GM12865 (cell line): ENCODE measurements around the gene CEBPB.
"Not testable (repeated sequence)": the region's sequence is repeated elsewhere in the genome, so short reads cannot be mapped to it uniquely, and the experiment has no call there.

Source experiments
- DNase-seq: peaks from one replicate; pipeline ENCODE4 v3.0.0; 2010; ENCODE audit warnings: low read depth
- H3K4me3 ChIP-seq: 2 replicates; pipeline ENCODE4 v1.5.1; 2011; ENCODE audit warnings: mild to moderate bottlenecking, low read depth, low read length, control low read depth
- TF ChIP-seq, protein P1 (sequence below): IDR thresholded peaks from 2 replicates; pipeline ENCODE4 v1.5.1; 2011; ENCODE audit warnings: low read length, control low read depth, low read depth, inconsistent platforms; ENCODE audit not compliant: insufficient read depth; ENCODE audit errors: missing control alignments

Gene CEBPB

DNA sequence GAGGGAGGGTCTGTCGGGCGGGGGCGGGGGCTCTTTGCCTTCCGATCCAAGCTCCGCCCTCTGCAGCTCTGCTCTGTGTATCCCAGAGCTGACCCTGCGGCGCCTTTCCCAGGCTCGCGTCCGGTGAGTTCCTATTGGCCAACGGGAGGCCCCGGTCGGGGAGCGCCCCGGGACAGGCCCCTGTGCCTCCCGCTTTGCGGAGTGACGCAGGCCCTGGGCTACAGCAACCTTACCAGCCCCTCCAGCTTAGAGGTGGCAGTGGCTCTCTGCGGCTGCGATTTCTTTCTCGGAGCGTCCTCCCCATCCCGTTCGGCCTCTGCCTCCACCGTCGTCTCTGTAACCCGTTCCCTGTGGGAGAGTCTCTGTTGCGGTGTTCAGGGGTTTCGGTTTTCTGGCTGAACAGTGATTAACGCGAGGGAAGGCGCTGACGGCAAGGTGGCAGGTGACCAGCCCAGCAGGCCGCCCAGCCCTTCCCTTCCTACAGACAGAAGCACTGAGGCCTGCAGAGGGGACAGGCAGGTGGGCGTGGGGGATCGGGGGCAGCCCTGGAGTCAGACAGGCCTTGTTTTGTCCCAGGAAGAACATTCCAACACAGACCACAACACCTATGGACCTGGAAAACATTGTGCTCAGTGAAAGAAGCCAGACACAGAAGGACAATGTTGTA lies 18.1 kb upstream of the CEBPB start:
- no peak for DNase-seq
- TF ChIP-seq, protein P1, sequence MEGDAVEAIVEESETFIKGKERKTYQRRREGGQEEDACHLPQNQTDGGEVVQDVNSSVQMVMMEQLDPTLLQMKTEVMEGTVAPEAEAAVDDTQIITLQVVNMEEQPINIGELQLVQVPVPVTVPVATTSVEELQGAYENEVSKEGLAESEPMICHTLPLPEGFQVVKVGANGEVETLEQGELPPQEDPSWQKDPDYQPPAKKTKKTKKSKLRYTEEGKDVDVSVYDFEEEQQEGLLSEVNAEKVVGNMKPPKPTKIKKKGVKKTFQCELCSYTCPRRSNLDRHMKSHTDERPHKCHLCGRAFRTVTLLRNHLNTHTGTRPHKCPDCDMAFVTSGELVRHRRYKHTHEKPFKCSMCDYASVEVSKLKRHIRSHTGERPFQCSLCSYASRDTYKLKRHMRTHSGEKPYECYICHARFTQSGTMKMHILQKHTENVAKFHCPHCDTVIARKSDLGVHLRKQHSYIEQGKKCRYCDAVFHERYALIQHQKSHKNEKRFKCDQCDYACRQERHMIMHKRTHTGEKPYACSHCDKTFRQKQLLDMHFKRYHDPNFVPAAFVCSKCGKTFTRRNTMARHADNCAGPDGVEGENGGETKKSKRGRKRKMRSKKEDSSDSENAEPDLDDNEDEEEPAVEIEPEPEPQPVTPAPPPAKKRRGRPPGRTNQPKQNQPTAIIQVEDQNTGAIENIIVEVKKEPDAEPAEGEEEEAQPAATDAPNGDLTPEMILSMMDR: no peak
- H3K4me3 ChIP-seq: peak overlapping the region; percentile 24

DNA sequence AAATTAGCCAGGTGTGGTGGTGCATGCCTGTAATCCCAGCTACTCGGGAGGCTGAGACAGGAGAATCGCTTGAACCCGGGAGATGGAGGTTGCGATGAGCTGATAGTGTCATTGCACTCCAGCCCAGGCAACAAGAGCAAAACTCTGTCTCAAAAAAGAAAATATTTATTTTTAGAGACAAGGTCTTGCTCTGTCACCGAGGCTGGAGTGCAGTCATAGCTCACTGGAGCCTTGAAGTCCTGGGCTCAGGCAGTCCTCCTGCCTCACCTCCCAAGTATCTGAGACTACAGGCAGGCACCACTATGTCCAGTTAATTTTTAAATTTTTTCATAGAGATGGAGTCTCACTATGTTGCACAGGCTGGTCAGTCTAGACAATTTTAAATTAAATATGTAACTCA lies 16.2 kb upstream of the CEBPB start:
- H3K4me3 ChIP-seq: no peak overlapping the region
- DNase-seq: no peak
- TF ChIP-seq, protein P1: no peak

DNA sequence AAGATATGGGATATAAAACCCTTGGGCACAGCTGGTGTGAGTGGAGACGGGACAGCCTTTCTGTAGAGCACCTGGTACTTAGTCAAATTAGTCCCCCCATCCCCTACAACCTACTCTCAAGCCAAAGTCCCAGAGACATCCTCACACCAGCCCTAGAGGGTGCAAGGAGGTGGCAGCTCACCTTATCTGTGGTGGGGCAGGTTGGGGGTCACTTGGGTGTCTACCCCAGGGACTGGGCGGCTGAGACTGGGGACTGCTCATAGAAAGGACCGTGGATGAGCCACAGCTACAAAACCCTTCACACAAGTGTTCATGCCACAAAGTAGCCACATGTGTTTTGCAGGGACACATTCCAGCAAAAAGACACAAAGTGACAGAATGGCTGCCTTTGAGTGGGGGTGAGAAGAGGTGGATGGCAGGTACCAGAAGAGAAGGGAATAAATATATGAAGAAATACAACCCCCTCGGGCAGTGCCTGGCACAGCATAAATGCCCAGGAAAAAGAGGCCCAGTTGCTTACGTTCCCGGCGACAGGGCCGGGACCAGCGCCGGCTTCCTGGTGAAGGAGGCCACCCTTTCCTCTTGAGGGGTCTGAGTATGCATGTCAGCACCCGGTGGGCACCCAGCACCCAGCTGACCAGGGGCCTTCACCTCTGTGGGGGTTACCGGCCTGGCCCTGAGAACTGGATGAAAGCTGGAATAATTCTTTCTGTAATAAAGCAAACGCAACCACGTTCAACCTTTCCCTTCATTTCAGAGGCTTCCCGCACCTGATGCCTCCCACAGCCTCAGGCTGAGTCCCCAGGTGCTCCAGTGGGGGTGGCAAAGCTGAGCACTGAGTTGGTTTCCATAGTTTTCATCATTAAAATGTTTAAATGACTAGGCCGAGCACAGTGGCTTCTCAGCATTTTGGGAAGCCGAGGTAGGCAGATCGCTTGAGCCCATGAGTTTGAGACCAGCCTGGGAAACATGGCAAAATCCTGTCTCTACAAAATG lies 14.4 kb upstream of the CEBPB start:
- TF ChIP-seq, protein P1: no peak
- DNase-seq: no peak
- no peak overlapping the region for H3K4me3 ChIP-seq

DNA sequence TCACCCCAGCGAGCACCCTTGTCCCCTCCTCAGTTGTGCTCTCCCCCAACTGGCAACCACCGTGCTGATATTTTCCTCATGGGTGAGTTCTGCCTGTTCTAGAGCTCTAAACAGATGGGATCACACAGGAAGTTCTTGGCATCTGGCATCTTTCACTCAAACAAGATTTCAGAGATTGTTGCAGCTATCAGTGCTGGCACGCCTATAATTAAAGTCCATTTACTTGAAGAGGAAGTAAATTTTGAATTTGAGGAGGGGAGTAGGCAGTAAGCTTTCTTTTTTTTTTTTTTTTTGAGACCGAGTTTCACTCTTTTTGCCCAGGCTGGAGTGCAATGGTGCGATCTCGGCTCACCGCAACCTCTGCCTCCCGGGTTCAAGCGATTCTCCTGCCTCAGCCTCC lies 12.0 kb upstream of the CEBPB start:
- H3K4me3 ChIP-seq, DNase-seq: not testable (repeated sequence)

DNA sequence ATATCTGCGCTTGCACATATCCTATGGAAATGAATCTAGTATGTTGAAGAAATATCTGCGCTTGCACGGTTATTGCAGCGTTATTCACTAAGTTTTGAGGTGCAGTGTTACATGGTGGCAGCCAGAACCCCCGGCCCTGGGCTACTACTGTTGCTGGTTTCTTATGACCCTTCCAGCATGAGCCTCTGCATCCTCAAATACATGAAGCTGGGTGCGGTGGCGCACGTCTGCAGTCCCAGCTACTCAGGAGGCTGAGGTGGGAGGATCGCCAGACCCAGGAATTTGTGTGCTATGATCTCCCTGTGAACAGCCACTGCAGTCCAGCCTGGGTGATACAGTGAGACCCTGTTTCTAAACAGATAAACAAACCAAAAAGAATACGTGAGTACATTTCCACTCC lies 9.3 kb upstream of the CEBPB start:
- no peak for DNase-seq
- TF ChIP-seq, protein P1: no peak
- H3K4me3 ChIP-seq: no peak overlapping the region

DNA sequence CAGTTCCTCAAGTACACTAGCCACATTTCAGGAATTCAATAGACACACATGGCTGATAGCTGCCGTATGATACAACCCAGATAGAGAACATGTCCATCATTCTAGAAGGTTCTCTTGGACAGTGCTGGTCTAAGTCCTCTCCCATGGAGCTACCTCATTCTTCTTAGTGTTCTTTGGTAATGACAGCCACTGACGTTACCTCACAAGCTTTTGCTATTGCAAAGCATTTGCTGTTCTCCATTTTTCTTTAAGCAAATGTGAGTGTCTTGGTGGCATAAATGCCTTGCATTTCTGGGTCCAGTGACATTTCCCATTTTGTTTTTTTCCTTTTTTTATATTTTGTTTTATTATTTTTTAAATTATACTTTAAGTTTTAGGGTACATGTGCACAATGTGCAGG lies 8.3 kb upstream of the CEBPB start:
- H3K4me3 ChIP-seq: no peak overlapping the region
- no peak for DNase-seq
- TF ChIP-seq, protein P1: no peak

DNA sequence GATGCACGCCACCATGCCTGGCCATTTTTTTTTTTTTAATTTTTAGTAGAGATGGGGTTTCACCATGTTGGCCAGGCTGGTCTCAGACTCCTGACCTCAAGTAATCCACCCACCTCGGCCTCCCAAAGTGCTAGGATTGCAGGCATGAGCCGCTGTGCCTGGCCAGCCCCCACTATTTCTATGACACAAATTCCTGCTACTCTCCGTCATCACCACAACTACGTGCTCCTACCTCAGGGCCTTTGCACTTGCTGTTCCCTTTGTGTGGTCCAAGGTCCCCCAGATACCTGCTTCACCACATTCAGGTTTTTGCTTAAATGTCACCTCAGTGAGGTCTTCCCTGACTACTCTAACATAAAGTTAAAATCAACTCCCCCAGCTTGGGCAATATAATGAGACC lies 5.2 kb upstream of the CEBPB start:
- no peak for DNase-seq
- no peak overlapping the region for H3K4me3 ChIP-seq
- TF ChIP-seq, protein P1: no peak
